Stimulated activated CD4-positive, alpha-beta T cell treated with anti-CD3 and anti-CD28 coated beads, Interleukin-12 subunit alpha, Interleukin-12 subunit beta, amount 100 ng/mL, for 24 hours (primary cell): ENCODE data around the gene DAB2.
"Not testable (repeated sequence)": the region's sequence is repeated elsewhere in the genome, so short reads cannot be mapped to it uniquely, and the experiment has no call there.

Experiments used
- DNase-seq, 2 experiments: peaks; one replicate each; pipeline ENCODE4 v3.0.0-alpha.2; 2020; ENCODE audit warnings: low read depth in 2 of 2

Gene DAB2

GRCh38 chr5:39340506-39340905 lies 84.3 kb downstream of the DAB2 start:
- no peak for DNase-seq

- DNase-seq: no peak
These were observed 87.4 kb downstream of the DAB2 start for GRCh38 chr5:39337252-39337915.

- not testable (repeated sequence) for DNase-seq
These were observed 90.5 kb downstream of the DAB2 start for GRCh38 chr5:39334296-39334695.

- no peak for DNase-seq
These were observed 91.7 kb downstream of the DAB2 start for GRCh38 chr5:39333104-39333503.

GRCh38 chr5:39331861-39332381 lies 92.9 kb downstream of the DAB2 start:
- no peak for DNase-seq

GRCh38 chr5:39328731-39329130 lies 96.0 kb downstream of the DAB2 start:
- DNase-seq: no peak

GRCh38 chr5:39323542-39323941 lies 101.2 kb downstream of the DAB2 start:
- DNase-seq: no peak
